HuH-7 (cell line): ENCODE results near the gene MED25.

Source experiments
- DNase-seq: peaks from one replicate; pipeline ENCODE4 v3.0.0; 2011; ENCODE audit warnings: low spot score

Gene MED25

GRCh38 chr19:49873834-49874233, 55.7 kb downstream of the MED25 start:
- DNase-seq: no peak

- DNase-seq: no peak
Observed at GRCh38 chr19:49874503-49875157, 56.5 kb downstream of the MED25 start.

DNA sequence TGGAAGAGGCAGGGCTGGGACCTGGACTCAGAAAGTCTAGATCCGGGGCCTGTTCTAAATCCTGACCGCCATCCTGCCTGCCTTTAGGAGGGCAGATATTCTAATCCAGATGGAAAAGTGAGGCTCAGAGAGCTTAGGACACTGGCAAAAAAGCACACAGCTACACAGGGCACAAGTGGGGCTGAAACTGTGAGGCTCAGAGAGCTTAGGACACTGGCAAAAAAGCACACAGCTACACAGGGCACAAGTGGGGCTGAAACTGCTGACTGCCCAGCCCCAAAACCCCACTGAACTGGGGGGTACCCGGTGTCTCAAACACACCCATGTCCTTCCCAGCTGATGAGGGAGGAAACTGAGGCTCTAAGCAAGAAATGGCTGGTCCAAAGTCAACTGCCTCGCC, 57.1 kb downstream of the MED25 start:
- DNase-seq: no peak

DNA sequence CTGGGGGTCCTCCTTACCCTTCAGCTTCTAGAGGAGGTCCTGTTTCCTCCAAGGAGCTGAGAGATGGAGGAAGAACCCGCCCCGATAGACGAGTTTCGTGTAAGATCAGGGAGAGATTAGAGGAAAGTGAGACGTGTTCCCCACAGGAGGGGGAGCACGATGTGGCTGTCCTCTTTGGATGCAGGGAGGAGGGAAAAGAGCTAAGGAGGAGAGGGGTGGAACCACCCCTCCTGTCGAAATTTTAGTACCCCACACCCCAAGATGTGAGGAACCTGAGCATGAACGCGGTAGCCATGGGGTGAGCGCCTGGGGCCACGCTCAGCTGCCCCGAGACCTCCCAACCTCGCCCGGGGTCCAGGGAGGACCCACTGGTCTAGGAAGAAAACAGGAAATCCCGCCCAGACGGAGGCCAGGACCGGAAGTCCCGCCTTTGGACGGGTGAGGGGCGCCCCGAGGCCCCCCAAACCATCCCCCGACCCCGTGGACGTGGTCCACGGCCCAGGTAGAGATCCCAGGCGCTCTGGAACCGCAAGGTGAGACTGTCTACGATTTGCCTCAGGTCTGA, 57.9 kb downstream of the MED25 start:
- DNase-seq: peak; percentile 78

- DNase-seq: peak; percentile 61
Observed at GRCh38 chr19:49876422-49877019, 58.4 kb downstream of the MED25 start.

DNA sequence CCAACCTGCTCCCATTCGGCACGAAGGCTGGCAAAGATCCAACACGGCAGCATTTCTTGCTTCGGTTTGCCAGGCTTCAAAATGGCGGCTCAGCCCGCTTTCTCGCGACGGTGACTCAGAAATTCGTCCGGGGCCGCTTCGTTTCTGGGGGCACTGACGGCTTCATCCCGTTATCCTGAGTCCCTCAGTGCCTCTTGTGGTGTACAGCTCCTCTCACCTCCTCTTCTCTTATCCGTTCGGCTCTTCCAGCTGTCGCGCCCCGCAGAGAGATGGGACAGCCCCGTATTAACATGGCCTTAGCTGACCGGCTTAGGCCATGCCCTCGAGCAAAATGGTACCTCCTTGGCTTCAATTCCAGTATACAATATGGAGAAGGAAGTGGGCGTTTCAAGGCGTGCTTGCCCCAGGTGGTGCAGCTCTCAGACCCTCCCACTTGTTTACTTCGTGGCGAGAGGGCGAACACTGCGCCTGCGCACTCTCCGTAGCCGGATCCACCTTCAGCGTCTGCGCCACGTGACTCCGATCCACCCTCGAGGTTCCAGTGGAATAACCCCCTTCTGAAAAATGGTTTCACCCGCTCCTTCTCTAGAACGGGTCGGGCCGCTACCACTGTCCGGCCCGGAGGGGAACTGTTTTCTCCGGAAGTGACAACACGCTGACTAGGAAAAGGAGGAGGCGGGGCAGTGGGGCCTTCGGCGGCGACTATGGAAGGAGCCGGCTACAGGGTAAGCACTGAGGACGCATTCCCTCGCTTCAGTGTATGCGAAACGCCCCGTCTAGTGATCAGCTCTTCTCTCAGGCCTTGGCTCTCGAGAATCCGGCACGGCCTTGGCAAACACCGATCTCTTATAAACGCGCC, 59.2 kb downstream of the MED25 start, which contains the start of the genes AKT1S1 and TBC1D17:
Gene AKT1S1, minus strand, starts transcription at position 336 of the 859 bp plus-strand sequence. CDS start 4,060 bp downstream, outside the sequence.
Gene TBC1D17, plus strand, starts transcription at position 683 of the 859 bp plus-strand sequence. Its CDS starts 22 bp downstream, at position 705.
- DNase-seq: peak; percentile 99

GRCh38 chr19:49877879-49878743, 60.0 kb downstream of the MED25 start:
- DNase-seq: peak; percentile 96

- no peak for DNase-seq
Observed at GRCh38 chr19:49878744-49879070, 60.6 kb downstream of the MED25 start.

- DNase-seq: no peak
Observed at GRCh38 chr19:49879243-49879963, 61.3 kb downstream of the MED25 start.

DNA sequence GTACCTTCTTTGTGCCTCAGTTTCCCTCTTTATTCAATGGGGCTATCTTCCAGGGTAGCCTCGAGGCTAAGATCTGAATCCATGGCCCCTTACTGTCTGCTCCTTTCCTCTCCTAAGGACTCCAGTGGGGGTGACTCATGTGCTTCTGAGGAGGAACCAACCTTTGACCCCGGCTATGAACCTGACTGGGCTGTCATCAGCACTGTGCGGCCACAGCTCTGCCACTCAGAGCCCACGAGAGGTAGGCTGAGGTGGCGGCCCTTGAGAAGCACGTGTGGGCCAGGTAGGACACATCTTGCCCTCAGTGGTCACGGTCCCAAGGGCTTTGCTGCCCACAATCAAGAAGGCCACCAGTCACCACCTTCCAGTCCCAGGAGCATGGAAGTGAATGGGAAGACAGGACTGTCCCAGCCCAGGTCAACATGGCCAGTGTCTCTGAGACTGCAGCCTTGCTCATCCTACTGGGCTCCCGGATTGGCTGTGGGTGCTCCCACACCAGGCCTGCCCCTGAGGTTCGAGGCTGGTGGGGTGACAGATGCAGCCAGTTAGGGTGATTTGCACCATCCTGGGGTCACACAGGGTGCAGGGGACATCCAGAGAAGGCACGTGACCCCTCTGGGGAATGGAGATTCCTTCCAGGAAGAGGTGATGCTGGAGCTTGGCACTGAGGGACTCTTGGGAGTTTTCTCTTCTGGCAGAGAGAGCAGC, 62.2 kb downstream of the MED25 start:
- DNase-seq: no peak

DNA sequence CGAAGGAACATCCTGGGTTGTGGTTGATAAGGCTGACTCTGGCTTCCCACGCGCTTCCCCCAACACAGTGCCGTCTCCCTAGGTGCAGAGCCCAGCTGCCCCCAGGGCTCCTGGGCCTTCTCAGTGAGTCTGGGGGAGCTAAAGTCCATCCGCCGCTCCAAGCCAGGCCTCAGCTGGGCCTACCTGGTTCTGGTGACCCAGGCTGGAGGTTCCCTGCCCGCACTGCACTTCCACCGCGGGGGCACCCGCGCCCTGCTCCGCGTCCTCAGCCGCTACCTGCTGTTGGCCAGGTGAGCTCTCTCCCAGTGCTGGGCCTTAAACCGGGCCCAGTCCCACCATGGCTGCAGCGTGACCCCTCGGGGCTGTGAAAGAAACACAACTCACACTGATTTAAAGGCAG, 63.1 kb downstream of the MED25 start:
- no peak for DNase-seq

- DNase-seq: no peak
Observed at GRCh38 chr19:49881672-49882394, 63.7 kb downstream of the MED25 start.

GRCh38 chr19:49882643-49883042, 64.6 kb downstream of the MED25 start:
- DNase-seq: no peak

DNA sequence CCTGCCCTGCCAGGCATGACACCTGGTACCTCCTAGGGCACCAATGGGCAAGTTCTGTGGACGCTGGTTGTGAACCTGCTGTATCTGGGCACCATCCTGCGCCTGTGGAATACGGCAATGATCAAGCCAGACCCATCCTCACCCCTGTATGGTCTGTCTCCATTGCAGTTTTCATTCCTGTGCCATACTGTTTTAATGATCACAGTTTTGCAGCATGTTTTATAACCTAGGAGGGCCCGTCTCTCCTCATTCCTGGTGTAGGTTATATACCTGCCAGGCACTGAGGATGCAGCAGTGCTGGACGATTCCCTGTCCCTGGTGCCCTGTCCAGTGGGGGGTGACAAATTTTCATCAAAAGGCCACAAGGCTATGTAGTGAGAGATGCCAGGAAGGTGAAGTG, 65.0 kb downstream of the MED25 start:
- DNase-seq: no peak

- DNase-seq: no peak
Observed at GRCh38 chr19:49884109-49884508, 66.0 kb downstream of the MED25 start.

GRCh38 chr19:49884760-49885159, 66.7 kb downstream of the MED25 start:
- no peak for DNase-seq
